Natural killer cell (primary cell): ENCODE results near the gene HSD17B2. TPM values are rescaled to one million over a fixed set of nuclear protein-coding genes. Genes with fewer than 3 reads are reported as not detected.

Source experiments
- ATAC-seq, 3 donors: fragments of 150-1000 bp in 2 of 3; fragments of 200-7000 bp in 1 of 3; cut with Tn5 transposase; 1 replicate in 1 of 3; 2 replicates in 2 of 3; pipeline ENCODE4 v1.10.0; 2021; ENCODE audit warnings: mild to moderate bottlenecking in 2 of 3, moderate library complexity in 2 of 3
- DNase-seq, 2 donors: peaks; one replicate each; pipeline versions ENCODE4 v3.0.0 to v3.0.0-alpha.2; 2013 to 2021; ENCODE audit warnings: mixed read lengths in 1 of 2
- H3K27ac ChIP-seq: one replicate; pipeline ENCODE4 v1.5.1; 2013; ENCODE audit warnings: mild to moderate bottlenecking, low read length
- H3K27me3 ChIP-seq: one replicate; pipeline ENCODE4 v1.6.1; 2013; ENCODE audit warnings: low read length; ENCODE audit not compliant: control insufficient read depth, insufficient read depth
- H3K36me3 ChIP-seq: one replicate; pipeline ENCODE4 v1.6.1; 2013; ENCODE audit warnings: low read length; ENCODE audit not compliant: control insufficient read depth, insufficient read depth
- H3K4me1 ChIP-seq: one replicate; pipeline ENCODE4 v1.6.1; 2013; ENCODE audit warnings: low read length; ENCODE audit not compliant: control insufficient read depth, insufficient read depth
- H3K4me3 ChIP-seq: one replicate; pipeline ENCODE4 v1.5.1; 2013; ENCODE audit warnings: low read length
- H3K9me3 ChIP-seq: one replicate; pipeline ENCODE4 v1.6.1; 2013; ENCODE audit warnings: low read length; ENCODE audit not compliant: control insufficient read depth, insufficient read depth
- H3K27ac Mint-ChIP-seq, 2 donors: one replicate each; pipeline ENCODE4 v1.8.0; 2022; ENCODE audit warnings: mild to moderate bottlenecking in 2 of 2, mixed read lengths in 2 of 2, moderate library complexity in 1 of 2
- H3K27me3 Mint-ChIP-seq, 2 donors: one replicate each; pipeline ENCODE4 v1.8.0; 2022; ENCODE audit warnings: low read depth in 2 of 2, mixed read lengths in 2 of 2
- H3K36me3 Mint-ChIP-seq: one replicate; pipeline ENCODE4 v1.8.0; 2022; ENCODE audit warnings: mixed read lengths
- H3K4me1 Mint-ChIP-seq, 2 donors: one replicate each; pipeline ENCODE4 v1.8.0; 2022; ENCODE audit warnings: mixed read lengths in 2 of 2
- H3K4me3 Mint-ChIP-seq: one replicate; pipeline ENCODE4 v1.8.0; 2022; ENCODE audit warnings: mild to moderate bottlenecking, moderate library complexity, mixed read lengths
- H3K9me3 Mint-ChIP-seq, 2 donors: one replicate each; pipeline ENCODE4 v1.8.0; 2022; ENCODE audit warnings: mixed read lengths in 2 of 2
- CTCF ChIP-seq: fragments of 200-600 bp; IDR thresholded peaks from one replicate; pipeline ENCODE4 v1.8.0; 2022; ENCODE audit warnings: antibody characterized with exemption
- WGBS: methylation state at CpG from one replicate; pipeline ENCODE4 v1.1.7; 2013; ENCODE audit warnings: missing lambda C conversion rate; ENCODE audit not compliant: insufficient coverage; 5-methylcytosine and 5-hydroxymethylcytosine counted together
- intact Hi-C: fragments of 100-400 bp; cut with micrococcal nuclease; formaldehyde crosslinking; loops from one replicate; pipeline ENCODE4 v1.14.2; 2022
- total RNA-seq, 4 donors: library from RNA; stranded (reverse); fragments of 120-200 nt in 1 of 4; gene quantifications; one replicate each; pipeline versions ENCODE4 v1.2.3 to v1.2.4, GENCODE V29; 2013 to 2022

The HSD17B2 gene
- total RNA-seq, 3 donors from 2014 or later (not counting 1 experiment from before 2014, with no cell fraction given): not detected

DNA sequence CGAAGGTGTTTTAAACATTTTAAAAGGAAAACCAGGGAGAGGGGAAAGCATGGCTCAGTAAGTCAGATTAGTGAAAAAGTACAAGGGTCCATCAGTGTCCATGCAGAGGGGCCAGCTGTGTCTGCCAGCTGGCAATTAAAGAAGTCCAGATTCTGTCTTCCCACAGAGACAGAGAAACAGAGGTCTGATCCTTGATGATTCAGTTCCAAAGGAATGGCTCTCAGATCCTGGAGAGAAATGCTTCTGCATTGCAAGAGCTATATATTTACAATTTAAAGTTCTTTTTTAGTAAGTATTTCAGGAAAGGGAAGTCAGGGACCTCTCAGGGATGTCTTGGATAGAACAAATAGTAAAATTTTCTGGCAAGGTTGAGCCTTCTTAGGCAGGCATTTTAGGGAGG is 56.2 kb downstream of the HSD17B2 start:
- no peaks in the 10 kb centered on the region for H3K36me3 ChIP-seq
- intact Hi-C loops: no loop called here
- TF ChIP-seq CTCF: no peak
- H3K9me3 ChIP-seq: no peaks in the 10 kb centered on the region
- Mint-ChIP-seq H3K27me3 (peaks cover 5 to 9% of the 10 kb centered on the region in 2 donors), H3K36me3 (no peaks in the 10 kb centered on the region), H3K4me1 (peaks cover 7 to 11% of the 10 kb centered on the region in 2 donors), H3K4me3 (no peak overlapping the region), H3K27ac (no peak overlapping the region), H3K9me3 (no peaks in the 10 kb centered on the region)
- 94% methylated on average over 1 of the region's 1 CpG for WGBS
- DNase-seq (no peak), ATAC-seq (no peak)
- no peaks in the 10 kb centered on the region for H3K4me1 ChIP-seq
- no peak overlapping the region for H3K4me3 ChIP-seq
- no peak overlapping the region for H3K27ac ChIP-seq
- no peaks in the 10 kb centered on the region for H3K27me3 ChIP-seq

- H3K27me3 Mint-ChIP-seq: peaks cover 0 to 14% of the 10 kb centered on the region in 2 donors
- WGBS: 100% methylated on average over 1 of the region's 2 CpGs
- TF ChIP-seq CTCF: no peak
- H3K4me1 ChIP-seq: no peaks in the 10 kb centered on the region
- peaks cover 7 to 11% of the 10 kb centered on the region in 2 donors for H3K4me1 Mint-ChIP-seq
- H3K27me3 ChIP-seq: no peaks in the 10 kb centered on the region
- no peaks in the 10 kb centered on the region for H3K9me3 Mint-ChIP-seq
- no peaks in the 10 kb centered on the region for H3K36me3 ChIP-seq
- H3K4me3 ChIP-seq: no peak overlapping the region
- H3K4me3 Mint-ChIP-seq: no peak overlapping the region
- H3K27ac Mint-ChIP-seq: no peak overlapping the region
- DNase-seq (no peak), ATAC-seq (no peak)
- no peaks in the 10 kb centered on the region for H3K9me3 ChIP-seq
- H3K36me3 Mint-ChIP-seq: no peaks in the 10 kb centered on the region
- H3K27ac ChIP-seq: no peak overlapping the region
- intact Hi-C loops: no loop called here
These were observed 57.7 kb downstream of the HSD17B2 start for GRCh38 chr16:82092711-82093110.

- no peaks in the 10 kb centered on the region for H3K36me3 ChIP-seq
- H3K27me3 ChIP-seq: no peaks in the 10 kb centered on the region
- no peak for ATAC-seq
- H3K36me3 Mint-ChIP-seq: no peaks in the 10 kb centered on the region
- H3K4me1 Mint-ChIP-seq: peaks cover 7 to 11% of the 10 kb centered on the region in 2 donors
- TF ChIP-seq CTCF: no peak
- no peaks in the 10 kb centered on the region for H3K9me3 Mint-ChIP-seq
- no peak overlapping the region for H3K27ac Mint-ChIP-seq
- DNase-seq: no peak
- peaks cover 7 to 17% of the 10 kb centered on the region in 2 donors for H3K27me3 Mint-ChIP-seq
- intact Hi-C loops: no loop called here
- H3K4me1 ChIP-seq: no peaks in the 10 kb centered on the region
- H3K4me3 Mint-ChIP-seq: no peak overlapping the region
- no peak overlapping the region for H3K4me3 ChIP-seq
- H3K9me3 ChIP-seq: no peaks in the 10 kb centered on the region
- H3K27ac ChIP-seq: no peak overlapping the region
These were observed 58.7 kb downstream of the HSD17B2 start for GRCh38 chr16:82093666-82094300.

GRCh38 chr16:82094942-82095540 is 60.0 kb downstream of the HSD17B2 start:
- no peak for ATAC-seq
- Mint-ChIP-seq H3K4me1 (peaks cover 7 to 11% of the 10 kb centered on the region in 2 donors), H3K36me3 (no peaks in the 10 kb centered on the region), H3K27ac (no peak overlapping the region), H3K9me3 (no peaks in the 10 kb centered on the region), H3K4me3 (no peak overlapping the region), H3K27me3 (peaks cover 12 to 19% of the 10 kb centered on the region in 2 donors)
- no peaks in the 10 kb centered on the region for H3K9me3 ChIP-seq
- intact Hi-C loops: no loop called here
- no peaks in the 10 kb centered on the region for H3K36me3 ChIP-seq
- DNase-seq: no peak
- H3K4me1 ChIP-seq: no peaks in the 10 kb centered on the region
- H3K4me3 ChIP-seq: no peak overlapping the region
- H3K27me3 ChIP-seq: no peaks in the 10 kb centered on the region
- TF ChIP-seq CTCF: no peak
- 55% methylated on average over 8 of the region's 8 CpGs for WGBS
- H3K27ac ChIP-seq: no peak overlapping the region
